ENCODE results near the gene DUSP12.
"Not testable (repeated sequence)": the region's sequence is repeated elsewhere in the genome, so short reads cannot be mapped to it uniquely, and the experiment has no call there.

DNA sequence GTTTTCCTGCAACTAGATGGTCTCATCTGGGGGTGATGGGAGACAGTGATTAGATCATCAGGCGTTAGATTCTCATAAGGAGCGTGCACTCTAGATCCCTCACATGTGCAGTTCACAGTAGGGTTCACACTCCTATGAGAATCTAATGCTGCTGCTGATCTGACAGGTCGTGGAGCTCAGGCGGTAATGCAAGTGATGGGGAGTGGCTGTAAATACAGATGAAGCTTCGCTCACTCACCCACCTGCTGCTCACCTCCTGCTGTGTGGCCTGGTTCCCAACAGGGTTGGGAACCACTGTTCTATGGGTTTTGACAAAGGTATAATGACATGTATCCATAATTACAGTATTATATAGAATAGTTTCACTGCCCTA is 20.1 kb downstream of the DUSP12 start:
- TF ChIP-seq EZH2phosphoT487 (IDR thresholded peaks at IDR 0.05; ENCODE audit: low read depth, severe bottlenecking, unreplicated experiment); EZH2 (IDR thresholded peaks at IDR 0.05; ENCODE audit: borderline replicate concordance): not testable (repeated sequence)
- TF ChIP-seq, protein P1, sequence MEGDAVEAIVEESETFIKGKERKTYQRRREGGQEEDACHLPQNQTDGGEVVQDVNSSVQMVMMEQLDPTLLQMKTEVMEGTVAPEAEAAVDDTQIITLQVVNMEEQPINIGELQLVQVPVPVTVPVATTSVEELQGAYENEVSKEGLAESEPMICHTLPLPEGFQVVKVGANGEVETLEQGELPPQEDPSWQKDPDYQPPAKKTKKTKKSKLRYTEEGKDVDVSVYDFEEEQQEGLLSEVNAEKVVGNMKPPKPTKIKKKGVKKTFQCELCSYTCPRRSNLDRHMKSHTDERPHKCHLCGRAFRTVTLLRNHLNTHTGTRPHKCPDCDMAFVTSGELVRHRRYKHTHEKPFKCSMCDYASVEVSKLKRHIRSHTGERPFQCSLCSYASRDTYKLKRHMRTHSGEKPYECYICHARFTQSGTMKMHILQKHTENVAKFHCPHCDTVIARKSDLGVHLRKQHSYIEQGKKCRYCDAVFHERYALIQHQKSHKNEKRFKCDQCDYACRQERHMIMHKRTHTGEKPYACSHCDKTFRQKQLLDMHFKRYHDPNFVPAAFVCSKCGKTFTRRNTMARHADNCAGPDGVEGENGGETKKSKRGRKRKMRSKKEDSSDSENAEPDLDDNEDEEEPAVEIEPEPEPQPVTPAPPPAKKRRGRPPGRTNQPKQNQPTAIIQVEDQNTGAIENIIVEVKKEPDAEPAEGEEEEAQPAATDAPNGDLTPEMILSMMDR (IDR thresholded peaks at IDR 0.05; ENCODE audit: poor library complexity), result not testable (repeated sequence)
